H1 (cell line): ENCODE measurements around the gene ELP5. TPM values are rescaled to one million over a fixed set of nuclear protein-coding genes. Genes with fewer than 3 reads are reported as not detected.

Experiments used
- CTCF ChIA-PET: fragments of 300-600 bp; sonication (Branson Sonifier 250); formaldehyde crosslinking; loops from one replicate; lab custom pipeline; 2021; ENCODE audit not compliant: partially characterized antibody; lab: Charles Lee
- POLR2A ChIA-PET: fragments of 300-600 bp; sonication (Branson Sonifier 250); formaldehyde crosslinking; loops from one replicate; lab custom pipeline; 2021; ENCODE audit warnings: inconsistent platforms; ENCODE audit not compliant: partially characterized antibody; lab: Charles Lee
- DNase-seq, 2 experiments: peaks; one replicate each; pipeline versions ENCODE4 v3.0.0 to v3.0.0-alpha.2; 2010 to 2022; ENCODE audit warnings: low spot score in 2 of 2, low read depth in 1 of 2, mixed read lengths in 1 of 2
- FAIRE-seq: peaks from 2 replicates; lab custom pipeline; 2011; peaks lifted over from hg19 to GRCh38; lab: Jason Lieb, UNC
- H2AFZ ChIP-seq: 2 replicates; pipeline ENCODE4 v1.8.1; 2012; ENCODE audit warnings: low read length, inconsistent platforms
- H2AK5ac ChIP-seq: 2 replicates; pipeline ENCODE4 v1.6.1; 2013; ENCODE audit warnings: low read depth, low read length
- H2BK120ac ChIP-seq: replicated peaks from 2 replicates; pipeline ENCODE3; 2013; ENCODE audit warnings: low read depth, low read length, inconsistent platforms
- H2BK12ac ChIP-seq: 2 replicates; pipeline ENCODE4 v1.6.1; 2013; ENCODE audit warnings: low read depth, low read length
- H2BK15ac ChIP-seq: 2 replicates; pipeline ENCODE4 v1.6.1; 2013; ENCODE audit warnings: low read length
- H2BK20ac ChIP-seq: 2 replicates; pipeline ENCODE4 v1.6.1; 2013; ENCODE audit warnings: low read length
- H2BK5ac ChIP-seq: 2 replicates; pipeline ENCODE4 v1.6.1; 2013; ENCODE audit warnings: low read depth, low read length
- H3K14ac ChIP-seq: 2 replicates; pipeline ENCODE4 v1.6.1; 2013; ENCODE audit warnings: inconsistent platforms; ENCODE audit not compliant: insufficient read length
- H3K18ac ChIP-seq: 2 replicates; pipeline ENCODE4 v1.6.1; 2013; ENCODE audit warnings: low read length; ENCODE audit errors: extremely low read depth
- H3K23ac ChIP-seq: 2 replicates; pipeline ENCODE4 v1.6.1; 2013; ENCODE audit warnings: inconsistent platforms; ENCODE audit not compliant: insufficient read length
- H3K23me2 ChIP-seq: 2 replicates; pipeline ENCODE4 v1.6.1; 2013; ENCODE audit warnings: low read depth, low read length
- H3K27ac ChIP-seq: 2 replicates; pipeline ENCODE4 v1.6.1; 2011; ENCODE audit warnings: low read depth, low read length, inconsistent platforms
- H3K27me3 ChIP-seq, 4 experiments: replicated peaks in 1 of 4; 1 replicate in 1 of 4; 2 replicates in 3 of 4; pipeline versions ENCODE4 v1.6.1 to v1.8.1; 2011 to 2013; ENCODE audit warnings: low read length in 3 of 4, mild to moderate bottlenecking in 3 of 4, inconsistent platforms in 2 of 4, mixed read lengths in 2 of 4, moderate library complexity in 1 of 4; ENCODE audit not compliant: control insufficient read depth in 3 of 4, insufficient read depth in 3 of 4; ENCODE audit errors: extremely low read depth in 1 of 4
- H3K36me3 ChIP-seq, 4 experiments: 2 replicates each; pipeline versions ENCODE4 v1.6.1 to v1.8.1; 2011 to 2013; ENCODE audit warnings: mild to moderate bottlenecking in 4 of 4, low read length in 3 of 4, moderate library complexity in 2 of 4, control low read depth in 1 of 4, inconsistent platforms in 1 of 4; ENCODE audit not compliant: insufficient read depth in 4 of 4, control insufficient read depth in 2 of 4
- H3K4ac ChIP-seq: replicated peaks from 2 replicates; pipeline ENCODE3; 2013; ENCODE audit warnings: low read length, low read depth, mixed read lengths, inconsistent platforms; ENCODE audit not compliant: insufficient read length
- H3K4me1 ChIP-seq, 4 experiments: replicated peaks in 1 of 4; 1 replicate in 1 of 4; 2 replicates in 3 of 4; pipeline versions ENCODE4 v1.6.1 to v1.8.1; 2011 to 2013; ENCODE audit warnings: low read length in 3 of 4, inconsistent platforms in 2 of 4, mixed read lengths in 1 of 4; ENCODE audit not compliant: insufficient read depth in 4 of 4, control insufficient read depth in 3 of 4
- H3K4me2 ChIP-seq, 2 experiments: 2 replicates each; pipeline versions ENCODE4 v1.6.1 to v1.8.1; 2011 to 2013; ENCODE audit warnings: low read depth in 2 of 2, low read length in 2 of 2, control low read depth in 1 of 2, inconsistent platforms in 1 of 2, mild to moderate bottlenecking in 1 of 2; ENCODE audit not compliant: insufficient read depth in 1 of 2
- H3K4me3 ChIP-seq, 4 experiments: fragments of 200-600, 300-600 bp in 1 of 4; sonication (generic), shearing (Covaris generic), sonication (Bioruptor Twin) in 1 of 4; 2 replicates each; pipeline versions ENCODE4 v1.5.1 to v1.8.1; 2011 to 2016; ENCODE audit warnings: low read length in 4 of 4, low read depth in 3 of 4, control low read depth in 2 of 4, inconsistent platforms in 2 of 4, mild to moderate bottlenecking in 2 of 4, mixed read lengths in 1 of 4, moderate library complexity in 1 of 4; ENCODE audit not compliant: insufficient read depth in 2 of 4; ENCODE audit errors: extremely low read depth in 1 of 4
- H3K56ac ChIP-seq: replicated peaks from 2 replicates; pipeline ENCODE3; 2013; ENCODE audit warnings: low read depth, mild to moderate bottlenecking, mixed read lengths, low read length, inconsistent platforms; ENCODE audit not compliant: insufficient read length
- H3K79me1 ChIP-seq: 2 replicates; pipeline ENCODE4 v1.6.1; 2013; ENCODE audit warnings: low read depth, low read length, control low read depth
- H3K79me2 ChIP-seq, 2 experiments: 2 replicates each; pipeline versions ENCODE4 v1.6.1 to v1.8.1; 2012 to 2013; ENCODE audit warnings: low read length in 2 of 2, mild to moderate bottlenecking in 2 of 2, inconsistent platforms in 1 of 2; ENCODE audit not compliant: insufficient read depth in 2 of 2, control insufficient read depth in 1 of 2
- H3K9ac ChIP-seq, 4 experiments: replicated peaks in 1 of 4; 1 replicate in 1 of 4; 2 replicates in 3 of 4; pipeline versions ENCODE4 v1.6.1 to v1.8.1; 2011 to 2013; ENCODE audit warnings: low read depth in 3 of 4, low read length in 3 of 4, control low read depth in 2 of 4, mild to moderate bottlenecking in 2 of 4, moderate library complexity in 2 of 4, inconsistent platforms in 1 of 4; ENCODE audit errors: extremely low read depth in 1 of 4
- H3K9me3 ChIP-seq, 2 experiments: 2 replicates each; pipeline versions ENCODE4 v1.6.1 to v1.8.1; 2012 to 2013; ENCODE audit warnings: mild to moderate bottlenecking in 2 of 2, moderate library complexity in 2 of 2, control low read depth in 1 of 2, inconsistent platforms in 1 of 2, low read depth in 1 of 2, low read length in 1 of 2, mixed read lengths in 1 of 2; ENCODE audit not compliant: insufficient read depth in 2 of 2
- H4K20me1 ChIP-seq, 2 experiments: replicated peaks in 1 of 2; 2 replicates each; pipeline versions ENCODE3 to v1.8.1; 2011 to 2013; ENCODE audit warnings: inconsistent platforms in 2 of 2, low read length in 2 of 2, mild to moderate bottlenecking in 1 of 2; ENCODE audit not compliant: insufficient read depth in 2 of 2, control insufficient read depth in 1 of 2
- H4K5ac ChIP-seq: 2 replicates; pipeline ENCODE4 v1.6.1; 2013; ENCODE audit warnings: low read length, low read depth, mixed read lengths, inconsistent platforms; ENCODE audit not compliant: insufficient read length
- H4K8ac ChIP-seq: 2 replicates; pipeline ENCODE4 v1.8.0; 2013; ENCODE audit warnings: mild to moderate bottlenecking, moderate library complexity, low read length, inconsistent platforms; ENCODE audit not compliant: insufficient read depth; ENCODE audit errors: extremely low read depth
- H4K91ac ChIP-seq: replicated peaks from 2 replicates; pipeline ENCODE3; 2013; ENCODE audit warnings: low read length, mixed read lengths, inconsistent platforms; ENCODE audit not compliant: insufficient read length
- ASH2L ChIP-seq: fragments of 200-600, 300-600 bp; sonication (generic); IDR thresholded peaks from one replicate; pipeline ENCODE4 v1.7.1; 2017; ENCODE audit warnings: low read length
- CBX5 ChIP-seq: fragments of 300-800, 300-1000 bp; sonication (generic); IDR thresholded peaks from 2 replicates; pipeline ENCODE4 v1.7.1; 2016; ENCODE audit warnings: antibody characterized with exemption, low read length, low read depth
- EP300 ChIP-seq, 2 experiments: IDR thresholded peaks; 1 replicate in 1 of 2; 2 replicates in 1 of 2; pipeline ENCODE4 v1.6.1; 2011 to 2012; ENCODE audit warnings: low read depth in 2 of 2, low read length in 2 of 2, mild to moderate bottlenecking in 2 of 2, borderline replicate concordance in 1 of 2, inconsistent platforms in 1 of 2, moderate library complexity in 1 of 2
- FOSL1 ChIP-seq: IDR thresholded peaks from 2 replicates; pipeline ENCODE4 v1.6.1; 2011; ENCODE audit warnings: mild to moderate bottlenecking, low read depth, low read length, moderate library complexity; ENCODE audit not compliant: insufficient read depth
- KDM4A ChIP-seq: IDR thresholded peaks from one replicate; pipeline ENCODE4 v1.7.1; 2012; ENCODE audit warnings: low read depth, mild to moderate bottlenecking, moderate library complexity, low read length, inconsistent platforms; ENCODE audit not compliant: severe bottlenecking
- NRF1 ChIP-seq: IDR thresholded peaks from 2 replicates; pipeline ENCODE4 v1.6.1; 2011; ENCODE audit warnings: mild to moderate bottlenecking, low read depth, low read length, improper control_type of control experiment
- POLR2A ChIP-seq, 2 experiments: IDR thresholded peaks; 1 replicate in 1 of 2; 2 replicates in 1 of 2; pipeline ENCODE4 v1.6.1; 2011; ENCODE audit warnings: low read depth in 2 of 2, low read length in 2 of 2, mild to moderate bottlenecking in 2 of 2; ENCODE audit errors: control extremely low read depth in 1 of 2
- POU5F1 ChIP-seq: IDR thresholded peaks from 2 replicates; pipeline ENCODE4 v1.6.1; 2011; ENCODE audit warnings: low read depth, mild to moderate bottlenecking, low read length, moderate library complexity
- SAP30 ChIP-seq: fragments of 300-600 bp; sonication (generic); IDR thresholded peaks from 2 replicates; pipeline ENCODE4 v1.7.1; 2012; ENCODE audit warnings: low read length, moderate library complexity, mild to moderate bottlenecking, inconsistent platforms; ENCODE audit not compliant: insufficient read depth, insufficient replicate concordance
- WGBS, 2 experiments: shearing (Covaris generic) in 1 of 2; methylation state at CpG; one replicate each; pipeline versions ENCODE4 v1.1.6 to v1.1.7; 2013 to 2015; ENCODE audit warnings: low lambda C conversion rate in 2 of 2, mixed read lengths in 2 of 2, inconsistent platforms in 1 of 2, low coverage in 1 of 2, missing lambda C conversion rate in 1 of 2; ENCODE audit not compliant: insufficient replicate concordance in 2 of 2, insufficient coverage in 1 of 2, insufficient read length in 1 of 2; ENCODE audit errors: extremely low coverage in 1 of 2, missing lambda C conversion rate in 1 of 2; 5-methylcytosine and 5-hydroxymethylcytosine counted together
- polyA plus RNA-seq, 7 experiments: library from polyadenylated mRNA; depleted of rRNA in 3 of 7; stranded (reverse) in 5 of 7; unstranded in 2 of 7; fragments of >200 nt in 5 of 7; fragments of 200-250 nt in 2 of 7; gene quantifications; 1 replicate in 5 of 7; 2 replicates in 1 of 7; 4 replicates in 1 of 7; pipeline versions ENCODE4 v1.2.1 to v1.2.3, GENCODE V29; 2011 to 2013; ENCODE audit warnings: missing spikeins in 2 of 7, mixed read lengths in 2 of 7
- total RNA-seq: library from RNA; stranded (reverse); fragmentation: NEBNext Ultra II Directional; extraction: Animal tissue kit (Norgen Biotek cat#: 25700); gene quantifications from 2 replicates; pipeline ENCODE4 v1.2.1, GENCODE V29; 2021
- TF ChIP-seq, protein P1 (sequence below): IDR thresholded peaks from 2 replicates; pipeline ENCODE4 v1.6.1; 2011; ENCODE audit warnings: low read depth, mild to moderate bottlenecking, low read length; ENCODE audit not compliant: insufficient read depth

The ELP5 gene
- total and polyA plus RNA-seq, 2 of the 8 experiments (the other 6 are each of a cell fraction or from before 2014, with no cell fraction given) = 75.4 to 107 TPM

DNA sequence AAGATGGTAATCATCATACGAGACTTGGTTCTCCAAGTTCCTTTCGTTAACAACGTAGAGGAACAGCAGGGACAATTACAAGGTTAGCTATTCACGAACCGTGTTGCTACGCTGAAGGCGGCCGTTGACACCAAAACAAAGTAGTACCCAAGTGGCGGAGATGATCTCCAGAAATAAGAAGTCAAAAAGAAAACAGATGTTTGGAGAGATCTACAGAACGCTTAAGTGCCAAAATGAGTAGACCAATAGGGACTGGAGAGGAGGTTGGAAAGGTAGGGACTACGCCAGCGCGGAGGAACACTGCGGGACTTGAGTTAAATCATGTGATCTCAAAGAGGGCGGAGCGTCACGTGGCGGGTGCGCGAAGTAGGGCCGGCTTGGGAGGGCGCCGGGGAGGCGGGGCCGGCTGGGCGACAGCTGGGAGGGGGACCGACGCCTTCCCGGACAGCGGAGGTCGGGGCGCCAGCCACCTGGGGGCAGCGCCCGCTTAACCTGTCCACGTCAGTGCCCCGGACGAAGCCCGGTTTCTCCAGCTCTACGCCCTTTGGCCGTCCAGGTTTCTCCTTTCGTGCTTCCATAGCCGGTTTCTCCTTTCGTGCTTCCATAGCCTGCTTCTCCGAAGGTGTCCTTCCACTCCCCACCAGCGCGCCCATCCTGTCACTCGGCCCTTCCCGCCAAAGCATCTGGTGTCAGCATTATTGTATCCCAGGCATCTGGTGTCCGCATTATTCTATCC is 9.1 kb upstream of the ELP5 start:
- Histone ChIP-seq H2BK120ac (peak overlapping the region; percentile 34), H3K27me3 (no peaks in the 10 kb centered on the region), H3K18ac (peak overlapping the region; percentile 98), H2AK5ac (peak overlapping the region; percentile 45; the same call in 1 of the 2 replicates), H4K91ac (no peak overlapping the region), H2BK5ac (peak overlapping the region; percentile 99), H4K20me1 (peaks cover 0 to 2% of the 10 kb centered on the region in 2 experiments), H2BK20ac (no peak overlapping the region), H3K4me1 (peaks cover 5 to 13% (median 6%) of the 10 kb centered on the region in 4 experiments; a peak in 6 of 7 replicates), H3K14ac (no peak overlapping the region), H2BK12ac (peak overlapping the region; percentile 62; the same call in 1 of the 2 replicates), H3K79me1 (peaks cover 4% of the 10 kb centered on the region; the same call in 1 of the 2 replicates), H3K9ac (peak overlapping the region; percentile 11 to 98 (median 90)), H3K23me2 (peaks cover 18% of the 10 kb centered on the region), H3K27ac (peak overlapping the region; percentile 94), H3K4ac (peak overlapping the region; percentile 45), H4K5ac (peak overlapping the region; percentile 84), H2AFZ (peak overlapping the region; percentile 92), H3K9me3 (no peaks in the 10 kb centered on the region), H3K56ac (peak overlapping the region; percentile 63), H3K23ac (no peak overlapping the region), H3K36me3 (peaks cover 9 to 39% (median 23%) of the 10 kb centered on the region in 4 experiments; a peak in 6 of 8 replicates), H3K4me3 (peak overlapping the region; percentile 73 to 90 (median 84)), H2BK15ac (no peak overlapping the region), H3K79me2 (peaks cover 0 to 39% of the 10 kb centered on the region in 2 experiments; a peak in 2 of 4 replicates), H4K8ac (peak overlapping the region; percentile 39; the same call in 1 of the 2 replicates), H3K4me2 (peak overlapping the region; percentile 92 to 93)
- WGBS, 2 experiments = 4% methylated on average over 47 of the region's 49 CpGs; no CpG with 5 or more reads in 1 of the 2 experiments
- FAIRE-seq = peak; percentile 65
- DNase-seq = peak in 1 of 2 experiments; percentile 96
- ChIA-PET CTCF (interaction anchor here (0.8 to 4.1 kb wide), 6 partner anchors 22 to 107 kb away, joined by 3 to 27 read pairs (median 6); partner anchors contain the start of genes ACADVL and SLC2A4), POLR2A (interaction anchor here (0.9 to 19.7 kb wide), 18 partner anchors 6 to 346 kb away, joined by 3 to 386 read pairs (median 8); partner anchors contain the start of genes ACADVL, CD68, CLDN7 and CTDNEP1)
- TF ChIP-seq ASH2L (peak; percentile 89), CBX5 (no peak), SAP30 (peak; percentile 92), NRF1 (no peak), FOSL1 (peak; percentile 83), KDM4A (peak; percentile 25), POLR2A (IDR thresholded peaks at IDR 0.05; ENCODE audit: control extremely low read depth in 1 of 2, low read depth in 2 of 2, low read length in 2 of 2) (peak; percentile 66 to 76; a peak in 2 of 3 replicates), EP300 (IDR thresholded peaks at IDR 0.05; ENCODE audit: borderline replicate concordance in 1 of 2, low read depth in 2 of 2, low read length in 2 of 2) (peak in 1 of 2 experiments; percentile 86; a peak in 1 of 3 replicates), POU5F1 (peak; percentile 55; the same call in 1 of the 2 replicates)
- TF ChIP-seq, protein P1, sequence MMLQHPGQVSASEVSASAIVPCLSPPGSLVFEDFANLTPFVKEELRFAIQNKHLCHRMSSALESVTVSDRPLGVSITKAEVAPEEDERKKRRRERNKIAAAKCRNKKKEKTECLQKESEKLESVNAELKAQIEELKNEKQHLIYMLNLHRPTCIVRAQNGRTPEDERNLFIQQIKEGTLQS = peak; percentile 97
